C4-2B (cell line): ENCODE results near the gene SMIM1.

Experiments used
- ZFX ChIP-seq: fragments of 450-650 bp; IDR thresholded peaks from 2 replicates; pipeline ENCODE4 v1.6.1; 2017
- TF ChIP-seq, protein P1 (sequence below): fragments of 450-650 bp; conservative IDR thresholded peaks from 2 replicates; pipeline ENCODE4 v1.5.1; 2017; ENCODE audit warnings: mild to moderate bottlenecking

DNA sequence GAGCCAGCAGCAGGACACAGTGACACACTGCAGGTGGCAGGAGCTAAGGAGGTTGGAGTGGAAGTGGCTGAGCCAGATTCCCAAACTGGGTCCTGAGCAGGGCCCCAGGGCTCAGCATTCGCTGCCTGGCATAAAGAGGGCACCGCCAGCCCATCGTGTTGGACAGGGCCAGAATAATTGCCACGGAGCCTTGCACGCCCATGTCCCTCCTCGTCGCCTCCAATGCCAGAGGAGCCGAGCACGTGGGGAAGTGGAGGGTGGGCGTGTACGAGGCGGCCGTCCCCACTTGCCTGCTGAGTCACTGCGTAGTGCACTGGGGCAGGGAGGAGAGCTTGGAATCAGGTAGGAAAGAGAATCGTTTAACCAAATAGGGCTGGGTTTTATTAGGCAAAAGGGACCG lies 49.9 kb downstream of the SMIM1 start:
- TF ChIP-seq, protein P1, sequence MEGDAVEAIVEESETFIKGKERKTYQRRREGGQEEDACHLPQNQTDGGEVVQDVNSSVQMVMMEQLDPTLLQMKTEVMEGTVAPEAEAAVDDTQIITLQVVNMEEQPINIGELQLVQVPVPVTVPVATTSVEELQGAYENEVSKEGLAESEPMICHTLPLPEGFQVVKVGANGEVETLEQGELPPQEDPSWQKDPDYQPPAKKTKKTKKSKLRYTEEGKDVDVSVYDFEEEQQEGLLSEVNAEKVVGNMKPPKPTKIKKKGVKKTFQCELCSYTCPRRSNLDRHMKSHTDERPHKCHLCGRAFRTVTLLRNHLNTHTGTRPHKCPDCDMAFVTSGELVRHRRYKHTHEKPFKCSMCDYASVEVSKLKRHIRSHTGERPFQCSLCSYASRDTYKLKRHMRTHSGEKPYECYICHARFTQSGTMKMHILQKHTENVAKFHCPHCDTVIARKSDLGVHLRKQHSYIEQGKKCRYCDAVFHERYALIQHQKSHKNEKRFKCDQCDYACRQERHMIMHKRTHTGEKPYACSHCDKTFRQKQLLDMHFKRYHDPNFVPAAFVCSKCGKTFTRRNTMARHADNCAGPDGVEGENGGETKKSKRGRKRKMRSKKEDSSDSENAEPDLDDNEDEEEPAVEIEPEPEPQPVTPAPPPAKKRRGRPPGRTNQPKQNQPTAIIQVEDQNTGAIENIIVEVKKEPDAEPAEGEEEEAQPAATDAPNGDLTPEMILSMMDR, result no peak
- TF ChIP-seq ZFX, result no peak
